Cardiac muscle cell (in vitro differentiated cells and primary cell): ENCODE data around the gene NAA16. TPM values are rescaled to one million over a fixed set of nuclear protein-coding genes. Genes with fewer than 3 reads are reported as not detected.
A peak's percentile ranks its signal among the peaks of the same experiment; 100 is the strongest.
"Not testable (repeated sequence)": the region's sequence is repeated elsewhere in the genome, so short reads cannot be mapped to it uniquely, and the experiment has no call there.

Source experiments
- DNase-seq, 2 donors: peaks; one replicate each; pipeline versions ENCODE4 v3.0.0 to v3.0.0-alpha.2; 2010 to 2017; ENCODE audit warnings: low read depth in 1 of 2, low spot score in 1 of 2
- H3K27ac ChIP-seq: fragments of 200-600 bp; sonication (generic); 2 replicates; pipeline ENCODE4 v1.5.1; 2016
- H3K27me3 ChIP-seq: fragments of 200-600 bp; sonication (generic); 2 replicates; pipeline ENCODE4 v1.6.0; 2016; ENCODE audit warnings: control low read depth
- H3K36me3 ChIP-seq: fragments of 200-600 bp; sonication (generic); 2 replicates; pipeline ENCODE4 v1.5.1; 2016; ENCODE audit warnings: control low read depth
- H3K4me1 ChIP-seq: fragments of 200-600 bp; sonication (generic); 2 replicates; pipeline ENCODE4 v1.8.1; 2017; ENCODE audit warnings: low read depth, mild to moderate bottlenecking, mixed run types
- H3K4me3 ChIP-seq: fragments of 200-600 bp; sonication (generic); 2 replicates; pipeline ENCODE4 v1.5.1; 2016; ENCODE audit warnings: mild to moderate bottlenecking
- H3K9me3 ChIP-seq: fragments of 200-600 bp; sonication (generic); 2 replicates; pipeline ENCODE4 v1.5.1; 2017; ENCODE audit warnings: low read depth, mild to moderate bottlenecking, control low read depth
- CTCF ChIP-seq: IDR thresholded peaks from 2 replicates; pipeline ENCODE4 v1.5.1; 2012; ENCODE audit warnings: low read depth, mild to moderate bottlenecking, low read length
- polyA plus RNA-seq: library from polyadenylated mRNA; unstranded; fragments of >200 nt; fragmentation: Nextera tagmentation; extraction: Ambion mirVana; gene quantifications from 2 replicates; pipeline ENCODE4 v1.2.1, GENCODE V29; 2016
- total RNA-seq: library from RNA; depleted of rRNA; stranded (reverse); fragments of >200 nt; gene quantifications from 2 replicates; pipeline ENCODE4 v1.2.3, GENCODE V29; 2016

NAA16 gene
- total and polyA plus RNA-seq, 2 experiments from 2014 or later = 15.5 to 19.8 TPM

GRCh38 chr13:41273831-41274441 is 37.1 kb upstream of the NAA16 start:
- no peaks in the 10 kb centered on the region for H3K27me3 ChIP-seq
- no peak for DNase-seq
- no peaks in the 10 kb centered on the region for H3K9me3 ChIP-seq
- no peak overlapping the region for H3K4me3 ChIP-seq
- H3K36me3 ChIP-seq = no peaks in the 10 kb centered on the region
- no peak overlapping the region for H3K27ac ChIP-seq
- TF ChIP-seq CTCF = no peak
- no peaks in the 10 kb centered on the region for H3K4me1 ChIP-seq

- DNase-seq = no peak
- Histone ChIP-seq H3K27me3 (no peaks in the 10 kb centered on the region), H3K4me1 (no peaks in the 10 kb centered on the region), H3K4me3 (no peak overlapping the region), H3K27ac (no peak overlapping the region), H3K9me3 (no peaks in the 10 kb centered on the region), H3K36me3 (no peaks in the 10 kb centered on the region)
- no peak for TF ChIP-seq CTCF
Measured at GRCh38 chr13:41274881-41275280, 36.2 kb upstream of the NAA16 start.

GRCh38 chr13:41276824-41277223 is 34.2 kb upstream of the NAA16 start:
- no peak overlapping the region for H3K4me3 ChIP-seq
- H3K9me3 ChIP-seq = no peaks in the 10 kb centered on the region
- no peak for DNase-seq
- no peaks in the 10 kb centered on the region for H3K27me3 ChIP-seq
- no peak overlapping the region for H3K27ac ChIP-seq
- no peak for TF ChIP-seq CTCF
- H3K4me1 ChIP-seq = no peaks in the 10 kb centered on the region
- H3K36me3 ChIP-seq = no peaks in the 10 kb centered on the region

GRCh38 chr13:41279156-41279555 is 31.9 kb upstream of the NAA16 start:
- not testable (repeated sequence) for H3K4me3 ChIP-seq, H3K36me3 ChIP-seq, H3K27me3 ChIP-seq, H3K4me1 ChIP-seq, H3K9me3 ChIP-seq, H3K27ac ChIP-seq, DNase-seq

- no peak for DNase-seq
- no peaks in the 10 kb centered on the region for H3K27me3 ChIP-seq
- H3K4me3 ChIP-seq = no peak overlapping the region
- no peaks in the 10 kb centered on the region for H3K4me1 ChIP-seq
- no peak overlapping the region for H3K27ac ChIP-seq
- H3K9me3 ChIP-seq = no peaks in the 10 kb centered on the region
- H3K36me3 ChIP-seq = no peaks in the 10 kb centered on the region
- TF ChIP-seq CTCF = no peak
Measured at GRCh38 chr13:41282129-41282571, 28.9 kb upstream of the NAA16 start.

GRCh38 chr13:41284512-41285288 is 26.4 kb upstream of the NAA16 start:
- Histone ChIP-seq H3K4me3 (no peak overlapping the region), H3K27ac (no peak overlapping the region), H3K27me3 (no peaks in the 10 kb centered on the region), H3K4me1 (no peaks in the 10 kb centered on the region), H3K36me3 (no peaks in the 10 kb centered on the region), H3K9me3 (no peaks in the 10 kb centered on the region)
- DNase-seq = peak in 1 of 2 donors; percentile 66
- no peak for TF ChIP-seq CTCF
